HG02610 (cell line): ENCODE measurements around the gene ANAPC4.

ENCODE experiments used
- ATAC-seq: cut with Tn5 transposase; IDR thresholded peaks from one replicate; pipeline ENCODE4 v1.9.1; 2021; ENCODE audit warnings: mild to moderate bottlenecking, moderate library complexity; ENCODE audit not compliant: unreplicated experiment

Gene ANAPC4

GRCh38 chr4:25430630-25431029, 53.6 kb downstream of the ANAPC4 start:
- no peak for ATAC-seq

DNA sequence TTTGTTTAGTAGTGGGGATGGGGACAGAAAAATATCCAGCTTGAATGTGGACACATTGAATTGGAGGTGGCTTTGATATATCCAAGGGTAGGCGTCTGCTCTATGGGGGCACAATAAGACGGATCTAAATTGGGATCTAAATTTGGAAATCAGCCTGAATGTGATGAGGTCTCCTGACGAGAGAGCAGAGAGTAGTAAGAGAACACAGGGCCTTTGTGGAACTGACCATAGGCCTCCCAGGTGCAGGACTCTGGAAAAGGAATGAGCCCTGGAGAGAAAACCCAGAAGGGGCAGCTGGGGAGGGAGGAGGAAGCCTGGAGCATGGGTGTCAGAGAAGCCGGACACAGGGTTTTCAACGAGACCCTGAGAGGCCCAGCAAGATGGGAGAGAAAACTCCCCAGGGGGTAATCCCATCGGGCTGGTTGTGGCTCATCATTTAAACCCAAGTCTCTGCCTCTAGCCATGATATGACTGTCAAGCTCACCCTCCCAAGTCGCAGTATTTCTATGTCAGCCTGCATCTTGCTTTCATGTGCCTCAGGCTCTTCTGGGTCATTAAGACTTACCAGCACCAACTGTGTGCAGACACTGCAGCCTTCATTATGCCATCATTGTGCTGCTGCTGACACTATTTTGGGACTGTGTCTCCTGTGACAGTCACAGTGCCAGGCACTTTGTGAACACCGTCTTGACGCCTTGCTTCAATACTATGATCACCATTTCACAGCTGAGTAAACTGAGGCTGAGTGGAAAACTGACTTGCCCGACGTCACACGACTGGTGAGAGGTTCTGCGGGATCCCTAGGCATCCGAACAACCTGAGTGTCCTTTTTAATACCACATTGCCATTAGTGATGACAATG, 57.1 kb downstream of the ANAPC4 start:
- ATAC-seq: peak; percentile 55

DNA sequence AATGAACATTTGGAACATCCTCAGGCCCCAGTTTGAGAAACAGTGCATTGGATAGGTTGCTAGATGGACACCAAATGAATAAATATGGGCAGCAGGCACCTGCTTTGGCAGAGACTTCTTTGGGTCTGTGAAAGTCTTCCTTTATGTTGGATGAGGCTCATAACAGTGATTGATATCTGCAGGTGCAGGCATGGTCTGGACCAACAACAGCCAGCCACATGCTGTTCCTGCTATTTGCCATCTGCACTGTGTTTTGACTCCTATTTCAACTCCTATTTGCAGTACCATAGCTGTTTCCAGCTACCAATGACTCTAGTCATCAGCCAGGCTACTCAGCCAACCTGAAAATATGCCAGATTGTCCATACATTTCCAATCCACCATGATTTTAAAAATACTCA, 60.9 kb downstream of the ANAPC4 start:
- ATAC-seq: no peak

DNA sequence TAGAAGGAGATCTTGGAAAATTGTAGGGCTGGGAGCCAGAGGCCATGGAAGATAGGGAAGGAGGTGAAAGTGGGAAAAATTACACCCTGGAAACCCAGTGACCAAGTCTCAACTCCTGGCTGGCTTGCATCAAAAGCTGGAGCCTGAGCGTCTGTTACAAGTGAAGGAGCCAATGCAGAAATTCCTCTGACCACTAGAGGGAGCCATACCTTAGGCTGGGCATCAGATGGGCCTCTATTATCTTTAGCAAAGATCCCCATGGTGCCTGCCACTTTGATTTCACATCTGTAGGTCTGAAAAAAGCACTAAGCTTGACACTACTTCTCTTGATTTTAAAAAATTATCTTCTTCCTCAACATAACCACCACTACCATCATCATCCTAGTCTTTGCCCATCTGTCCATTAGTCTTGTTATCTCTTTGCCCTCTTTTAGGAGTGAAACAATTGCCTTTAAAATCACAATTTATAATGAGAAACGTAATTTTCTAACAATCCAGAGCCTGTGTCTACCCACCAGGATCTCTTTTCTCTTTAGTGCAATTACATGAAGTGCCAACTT, 62.9 kb downstream of the ANAPC4 start:
- ATAC-seq: peak; percentile 74

- ATAC-seq: no peak
Observed at GRCh38 chr4:25440478-25441030, 63.5 kb downstream of the ANAPC4 start.

- no peak for ATAC-seq
Observed at GRCh38 chr4:25441519-25442117, 64.6 kb downstream of the ANAPC4 start.

- ATAC-seq: no peak
Observed at GRCh38 chr4:25442863-25443307, 65.8 kb downstream of the ANAPC4 start.

- ATAC-seq: no peak
Observed at GRCh38 chr4:25443851-25444250, 66.8 kb downstream of the ANAPC4 start.

- ATAC-seq: no peak
Observed at GRCh38 chr4:25446611-25447010, 69.5 kb downstream of the ANAPC4 start.

DNA sequence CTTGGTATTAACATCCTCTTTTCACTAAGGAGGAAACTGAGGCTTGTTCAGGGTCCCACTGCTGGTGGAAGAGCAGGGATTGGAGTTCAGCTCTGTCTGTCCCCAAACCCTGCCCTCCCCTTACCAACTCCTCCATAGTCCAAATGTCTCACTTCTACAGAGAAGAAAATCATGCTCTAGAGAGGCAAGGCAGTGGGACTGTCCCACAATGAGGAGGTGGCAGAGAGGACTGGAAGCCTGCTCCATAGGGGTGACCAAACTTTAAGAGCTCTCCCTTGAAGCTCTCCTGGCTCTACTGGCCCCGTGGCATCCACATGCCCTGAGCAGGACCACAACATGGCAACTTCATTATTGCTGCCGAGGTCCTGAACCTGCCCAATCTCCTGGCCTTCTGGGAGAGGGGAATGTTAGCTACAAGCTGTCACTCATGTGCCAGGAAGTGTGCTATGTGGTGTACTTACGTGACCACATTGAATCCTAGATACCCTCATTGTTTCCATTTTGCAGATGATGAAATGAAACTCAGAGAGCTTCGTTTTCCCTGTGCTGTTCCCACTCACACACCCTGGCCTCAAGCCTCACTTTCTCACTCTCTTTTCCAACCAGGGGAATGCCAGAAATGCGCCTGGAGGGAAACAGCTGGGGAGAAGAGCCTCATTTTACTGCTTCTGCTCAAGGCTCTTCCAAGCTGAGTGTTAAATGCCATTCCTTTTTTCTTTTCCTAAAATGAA, 71.5 kb downstream of the ANAPC4 start:
- ATAC-seq: no peak

- no peak for ATAC-seq
Observed at GRCh38 chr4:25449270-25449669, 72.2 kb downstream of the ANAPC4 start.

DNA sequence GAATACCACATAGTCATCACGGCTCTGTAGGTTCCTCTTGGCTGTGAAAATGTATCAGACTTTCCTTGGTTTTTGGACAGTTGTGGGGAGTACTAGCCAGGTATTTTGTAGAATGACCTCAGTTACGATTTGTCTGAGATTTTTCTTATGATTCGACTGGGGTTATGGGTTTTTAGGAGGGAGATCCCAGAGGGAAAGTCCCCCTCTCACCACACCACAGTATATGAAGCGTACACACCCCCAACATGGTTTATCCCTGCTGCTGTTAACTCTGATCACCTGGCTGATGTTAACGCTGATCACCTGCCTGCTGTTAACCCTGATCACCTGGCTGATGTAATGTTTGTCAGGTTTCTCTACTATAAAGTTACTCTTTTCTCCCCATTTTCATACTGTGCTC, 72.6 kb downstream of the ANAPC4 start:
- ATAC-seq: peak; percentile 66

DNA sequence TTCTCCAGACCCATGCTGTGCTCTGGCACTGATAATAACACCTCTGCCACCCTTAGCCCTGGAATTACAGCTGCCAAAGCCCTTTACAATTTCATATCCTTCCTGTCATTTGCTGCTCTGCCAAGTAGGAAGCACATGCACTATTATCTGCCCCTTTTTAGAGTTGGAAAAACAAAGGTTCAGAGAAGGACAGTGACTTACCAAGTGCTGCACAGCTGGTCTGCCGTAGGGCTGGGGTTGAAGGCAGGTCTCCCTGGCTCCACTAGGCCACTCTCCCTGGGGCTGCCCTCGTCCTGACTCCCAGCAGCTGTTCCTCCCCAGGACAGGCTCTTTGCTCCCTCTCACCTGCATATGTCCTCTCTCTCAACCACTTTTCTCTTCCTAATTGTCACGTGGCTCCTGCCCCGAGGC, 73.4 kb downstream of the ANAPC4 start:
- ATAC-seq: no peak

DNA sequence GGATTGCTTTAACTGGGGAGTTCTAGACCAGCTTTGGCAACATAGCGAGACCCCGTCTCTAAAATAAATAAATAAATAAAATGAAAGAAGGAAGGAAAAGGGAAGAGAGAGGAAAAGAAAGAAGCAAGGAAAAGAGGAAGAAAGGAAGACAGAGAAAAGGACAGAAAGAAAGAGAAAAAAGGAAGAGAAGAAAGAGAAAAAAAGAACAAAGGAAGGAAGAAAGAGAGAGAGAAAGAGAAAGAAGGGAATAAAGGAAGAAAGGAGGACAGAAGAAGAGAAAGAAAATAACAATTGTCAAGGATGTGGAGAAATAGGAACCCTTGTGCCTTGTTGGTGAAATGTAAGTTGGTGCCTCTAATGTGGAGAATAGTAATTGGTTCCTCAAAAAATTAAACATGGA, 74.6 kb downstream of the ANAPC4 start:
- ATAC-seq: no peak

GRCh38 chr4:25452081-25452480, 75.0 kb downstream of the ANAPC4 start:
- no peak for ATAC-seq

DNA sequence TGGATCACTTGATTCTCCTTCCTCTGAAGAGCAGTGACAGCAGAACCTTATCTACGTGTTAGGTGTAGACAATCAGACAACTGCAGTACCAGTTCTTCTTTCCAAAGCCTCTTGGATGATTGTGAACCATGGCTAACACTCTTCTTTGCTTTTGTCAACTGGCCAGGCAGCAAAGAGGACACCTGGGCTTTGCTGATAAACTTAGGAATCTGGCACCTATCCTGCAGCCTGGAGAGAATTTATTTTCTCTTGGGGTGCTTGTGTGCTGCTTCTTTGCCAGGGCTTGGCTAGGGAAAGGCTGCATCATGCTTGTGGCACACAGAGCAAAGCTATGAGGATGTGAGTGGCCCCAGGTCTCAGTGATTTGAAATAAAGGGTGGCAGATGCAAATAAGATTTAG, 77.4 kb downstream of the ANAPC4 start:
- ATAC-seq: no peak

DNA sequence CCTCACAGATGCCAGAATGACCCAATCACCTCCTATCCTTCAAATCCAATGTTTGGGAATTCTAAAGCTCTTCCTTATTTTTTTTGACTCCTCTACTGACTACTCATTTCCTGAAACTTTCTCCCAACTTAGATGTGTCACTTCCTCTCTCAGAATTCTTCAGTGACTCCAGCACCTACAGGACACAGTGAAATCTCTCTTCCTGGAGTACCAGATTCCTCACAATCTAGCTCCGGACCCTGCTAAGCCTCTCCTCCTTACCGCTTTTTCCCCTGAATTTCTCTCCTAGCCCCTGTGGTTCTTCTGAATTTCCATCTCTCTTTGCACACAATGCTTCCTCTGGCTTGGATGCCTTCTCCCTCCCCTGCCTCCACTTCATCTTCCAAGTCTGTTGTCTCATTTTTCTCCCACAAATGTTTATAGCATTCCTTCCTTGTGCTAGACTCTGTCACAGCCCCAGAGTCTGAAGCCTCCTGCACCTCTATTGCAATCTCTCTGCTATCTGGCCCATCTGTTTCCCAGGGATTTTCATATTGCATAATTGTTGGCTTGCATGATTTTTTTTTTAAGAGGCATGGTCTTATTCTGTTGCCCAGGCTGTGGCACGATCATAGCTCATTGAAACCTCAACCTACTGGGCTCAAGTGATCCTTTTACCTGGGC, 80.1 kb downstream of the ANAPC4 start:
- no peak for ATAC-seq

GRCh38 chr4:25466966-25467697, 90.1 kb downstream of the ANAPC4 start:
- ATAC-seq: no peak

DNA sequence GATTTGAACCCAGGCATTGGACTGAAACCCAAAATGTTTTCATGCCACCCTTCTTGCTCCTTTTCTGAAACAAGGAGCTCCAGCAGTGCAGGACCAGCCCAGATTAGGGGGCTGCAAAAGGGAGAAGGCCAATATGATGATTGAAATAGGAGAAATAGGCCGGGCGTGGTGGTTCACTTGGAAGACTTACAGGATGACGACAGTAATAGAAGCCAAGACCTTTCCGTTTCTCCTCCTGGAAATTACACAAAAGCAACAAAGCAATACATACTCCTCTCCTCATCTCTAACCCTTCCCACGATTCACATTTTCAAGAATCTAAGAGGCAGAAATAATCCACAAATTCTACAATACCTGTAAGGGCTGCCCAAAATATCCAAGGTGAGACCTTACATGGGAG, 90.8 kb downstream of the ANAPC4 start:
- no peak for ATAC-seq
